Measurements from ENCODE around the gene HBS1L.

GRCh38 chr6:135104199-135104598 lies 49.6 kb upstream of the HBS1L start:
- no peak for TF ChIP-seq PHB2 (IDR thresholded peaks at IDR 0.05; ENCODE audit: low read depth)
- TF ChIP-seq, protein P1, sequence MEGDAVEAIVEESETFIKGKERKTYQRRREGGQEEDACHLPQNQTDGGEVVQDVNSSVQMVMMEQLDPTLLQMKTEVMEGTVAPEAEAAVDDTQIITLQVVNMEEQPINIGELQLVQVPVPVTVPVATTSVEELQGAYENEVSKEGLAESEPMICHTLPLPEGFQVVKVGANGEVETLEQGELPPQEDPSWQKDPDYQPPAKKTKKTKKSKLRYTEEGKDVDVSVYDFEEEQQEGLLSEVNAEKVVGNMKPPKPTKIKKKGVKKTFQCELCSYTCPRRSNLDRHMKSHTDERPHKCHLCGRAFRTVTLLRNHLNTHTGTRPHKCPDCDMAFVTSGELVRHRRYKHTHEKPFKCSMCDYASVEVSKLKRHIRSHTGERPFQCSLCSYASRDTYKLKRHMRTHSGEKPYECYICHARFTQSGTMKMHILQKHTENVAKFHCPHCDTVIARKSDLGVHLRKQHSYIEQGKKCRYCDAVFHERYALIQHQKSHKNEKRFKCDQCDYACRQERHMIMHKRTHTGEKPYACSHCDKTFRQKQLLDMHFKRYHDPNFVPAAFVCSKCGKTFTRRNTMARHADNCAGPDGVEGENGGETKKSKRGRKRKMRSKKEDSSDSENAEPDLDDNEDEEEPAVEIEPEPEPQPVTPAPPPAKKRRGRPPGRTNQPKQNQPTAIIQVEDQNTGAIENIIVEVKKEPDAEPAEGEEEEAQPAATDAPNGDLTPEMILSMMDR (IDR thresholded peaks at IDR 0.05 in 2 of 3, conservative IDR thresholded peaks at IDR 0.05 in 1 of 3; ENCODE audit: insufficient read depth in 2 of 3, low read depth in 1 of 3, low read length in 3 of 3): no peak
- TF ChIP-seq MED1 (CRISPR knock-in tag; IDR thresholded peaks at IDR 0.05; ENCODE audit: borderline replicate concordance): no peak
- no peak for TF ChIP-seq ZNF239 (CRISPR knock-in tag; IDR thresholded peaks at IDR 0.05)
- no peak for TF ChIP-seq FOXK2 (conservative IDR thresholded peaks at IDR 0.05 in 1 of 2, IDR thresholded peaks at IDR 0.05 in 1 of 2; ENCODE audit: low read depth in 2 of 2)
- TF ChIP-seq ZNF121 (CRISPR knock-in tag; conservative IDR thresholded peaks at IDR 0.05): no peak
- no peak for TF ChIP-seq ZNF146 (CRISPR knock-in tag; IDR thresholded peaks at IDR 0.05; ENCODE audit: unreplicated experiment)
